HG02870 (cell line): Measurements from ENCODE around the gene TRAPPC2L.

ENCODE experiments used
- ATAC-seq: cut with Tn5 transposase; IDR thresholded peaks from one replicate; pipeline ENCODE4 v1.9.1; 2021; ENCODE audit warnings: mild to moderate bottlenecking, moderate library complexity; ENCODE audit not compliant: unreplicated experiment

The TRAPPC2L gene

GRCh38 chr16:88874938-88875599 is 18.1 kb downstream of the TRAPPC2L start:
- no peak for ATAC-seq

- ATAC-seq, result no peak
Measured at GRCh38 chr16:88875703-88876234, 18.8 kb downstream of the TRAPPC2L start.

GRCh38 chr16:88876942-88877526 is 20.1 kb downstream of the TRAPPC2L start:
- no peak for ATAC-seq

- ATAC-seq, result no peak
Measured at GRCh38 chr16:88877564-88878289, 20.8 kb downstream of the TRAPPC2L start.

- no peak for ATAC-seq
Measured at GRCh38 chr16:88878356-88878755, 21.4 kb downstream of the TRAPPC2L start.

GRCh38 chr16:88878967-88879787 is 22.2 kb downstream of the TRAPPC2L start:
- no peak for ATAC-seq

- ATAC-seq, result no peak
Measured at GRCh38 chr16:88879788-88880055, 22.8 kb downstream of the TRAPPC2L start.

- ATAC-seq, result no peak
Measured at GRCh38 chr16:88880226-88881006, 23.5 kb downstream of the TRAPPC2L start.

- ATAC-seq, result no peak
Measured at GRCh38 chr16:88881007-88881615, 24.2 kb downstream of the TRAPPC2L start.

- ATAC-seq, result no peak
Measured at GRCh38 chr16:88881675-88882357, 24.9 kb downstream of the TRAPPC2L start.

GRCh38 chr16:88882358-88883030 is 25.6 kb downstream of the TRAPPC2L start:
- no peak for ATAC-seq

- no peak for ATAC-seq
Measured at GRCh38 chr16:88883117-88883895, 26.4 kb downstream of the TRAPPC2L start.

- ATAC-seq, result no peak
Measured at GRCh38 chr16:88883946-88884345, 27.0 kb downstream of the TRAPPC2L start.

GRCh38 chr16:88884569-88885271 is 27.8 kb downstream of the TRAPPC2L start:
- ATAC-seq, result no peak

- ATAC-seq, result no peak
Measured at GRCh38 chr16:88885693-88886280, 28.9 kb downstream of the TRAPPC2L start.

GRCh38 chr16:88886420-88886844 is 29.5 kb downstream of the TRAPPC2L start:
- ATAC-seq, result no peak

- no peak for ATAC-seq
Measured at GRCh38 chr16:88886845-88887521, 30.1 kb downstream of the TRAPPC2L start.
